Vagina (tissue), 2 donors: ENCODE measurements around the gene FBXL17.

Source experiments
- POLR2AphosphoS5 ChIP-seq, 2 donors: sonication (generic); formaldehyde crosslinking; IDR thresholded peaks; one replicate each; pipeline ENCODE4 v1.9.0; 2017; ENCODE audit warnings: antibody characterized with exemption in 2 of 2, mild to moderate bottlenecking in 2 of 2, low read depth in 1 of 2; ENCODE audit not compliant: insufficient read depth in 1 of 2
- TF ChIP-seq, protein P1 (sequence below), 3 experiments: fragments of 450-650 bp in 2 of 3; fragments of 200-600 bp in 1 of 3; sonication (generic) in 1 of 3; IDR thresholded peaks; one replicate each; pipeline ENCODE4 v1.5.1; 2017 to 2019; ENCODE audit warnings: antibody characterized with exemption in 3 of 3, mild to moderate bottlenecking in 2 of 3, moderate library complexity in 2 of 3

DNA sequence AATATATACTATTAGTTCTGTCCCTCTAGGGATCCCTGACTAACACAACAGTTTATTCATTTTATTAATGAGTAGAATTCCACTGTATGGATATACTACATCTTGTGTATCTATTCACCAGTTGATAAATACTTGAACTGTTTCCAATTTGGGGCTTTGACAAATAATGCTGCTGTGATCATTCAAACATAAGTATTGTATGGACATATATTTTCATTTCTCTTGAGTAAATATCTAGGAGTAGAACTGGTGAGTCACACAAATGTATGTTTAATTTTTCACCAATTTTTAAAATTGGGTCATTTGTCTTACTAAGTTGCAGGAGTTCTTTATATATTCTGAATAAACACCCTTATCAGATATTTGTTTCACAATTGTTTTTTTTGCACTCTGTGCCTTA is 149.1 kb downstream of the FBXL17 start:
- TF ChIP-seq, protein P1, sequence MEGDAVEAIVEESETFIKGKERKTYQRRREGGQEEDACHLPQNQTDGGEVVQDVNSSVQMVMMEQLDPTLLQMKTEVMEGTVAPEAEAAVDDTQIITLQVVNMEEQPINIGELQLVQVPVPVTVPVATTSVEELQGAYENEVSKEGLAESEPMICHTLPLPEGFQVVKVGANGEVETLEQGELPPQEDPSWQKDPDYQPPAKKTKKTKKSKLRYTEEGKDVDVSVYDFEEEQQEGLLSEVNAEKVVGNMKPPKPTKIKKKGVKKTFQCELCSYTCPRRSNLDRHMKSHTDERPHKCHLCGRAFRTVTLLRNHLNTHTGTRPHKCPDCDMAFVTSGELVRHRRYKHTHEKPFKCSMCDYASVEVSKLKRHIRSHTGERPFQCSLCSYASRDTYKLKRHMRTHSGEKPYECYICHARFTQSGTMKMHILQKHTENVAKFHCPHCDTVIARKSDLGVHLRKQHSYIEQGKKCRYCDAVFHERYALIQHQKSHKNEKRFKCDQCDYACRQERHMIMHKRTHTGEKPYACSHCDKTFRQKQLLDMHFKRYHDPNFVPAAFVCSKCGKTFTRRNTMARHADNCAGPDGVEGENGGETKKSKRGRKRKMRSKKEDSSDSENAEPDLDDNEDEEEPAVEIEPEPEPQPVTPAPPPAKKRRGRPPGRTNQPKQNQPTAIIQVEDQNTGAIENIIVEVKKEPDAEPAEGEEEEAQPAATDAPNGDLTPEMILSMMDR (IDR thresholded peaks at IDR 0.05): no peak
- TF ChIP-seq POLR2AphosphoS5 (IDR thresholded peaks at IDR 0.05; ENCODE audit: insufficient read depth in 1 of 2, low read depth in 1 of 2): no peak
